ENCODE results near the gene TBCK.

DNA sequence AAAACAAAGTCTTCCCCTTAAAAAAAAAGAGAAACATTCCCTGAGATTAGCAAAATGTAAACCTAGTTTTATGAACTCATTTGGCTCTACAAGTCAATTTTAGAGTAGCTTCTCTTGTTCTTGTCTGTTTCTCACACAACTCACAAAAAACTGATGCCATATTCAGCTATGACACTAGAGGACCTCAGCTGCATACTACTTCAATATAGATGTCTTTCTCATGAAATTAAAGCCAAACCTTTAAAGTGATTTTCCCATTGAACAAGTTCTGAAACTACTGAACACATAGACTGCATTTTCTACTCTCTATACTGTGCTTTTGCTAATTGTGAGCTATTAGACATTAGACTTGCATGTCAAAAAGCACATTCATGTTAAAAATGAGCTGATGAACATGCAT is 49.8 kb downstream of the TBCK start:
- TF ChIP-seq, protein P1, sequence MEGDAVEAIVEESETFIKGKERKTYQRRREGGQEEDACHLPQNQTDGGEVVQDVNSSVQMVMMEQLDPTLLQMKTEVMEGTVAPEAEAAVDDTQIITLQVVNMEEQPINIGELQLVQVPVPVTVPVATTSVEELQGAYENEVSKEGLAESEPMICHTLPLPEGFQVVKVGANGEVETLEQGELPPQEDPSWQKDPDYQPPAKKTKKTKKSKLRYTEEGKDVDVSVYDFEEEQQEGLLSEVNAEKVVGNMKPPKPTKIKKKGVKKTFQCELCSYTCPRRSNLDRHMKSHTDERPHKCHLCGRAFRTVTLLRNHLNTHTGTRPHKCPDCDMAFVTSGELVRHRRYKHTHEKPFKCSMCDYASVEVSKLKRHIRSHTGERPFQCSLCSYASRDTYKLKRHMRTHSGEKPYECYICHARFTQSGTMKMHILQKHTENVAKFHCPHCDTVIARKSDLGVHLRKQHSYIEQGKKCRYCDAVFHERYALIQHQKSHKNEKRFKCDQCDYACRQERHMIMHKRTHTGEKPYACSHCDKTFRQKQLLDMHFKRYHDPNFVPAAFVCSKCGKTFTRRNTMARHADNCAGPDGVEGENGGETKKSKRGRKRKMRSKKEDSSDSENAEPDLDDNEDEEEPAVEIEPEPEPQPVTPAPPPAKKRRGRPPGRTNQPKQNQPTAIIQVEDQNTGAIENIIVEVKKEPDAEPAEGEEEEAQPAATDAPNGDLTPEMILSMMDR (IDR thresholded peaks at IDR 0.05), result no peak
- no peak for TF ChIP-seq POLR2A (IDR thresholded peaks at IDR 0.05)
